Suprapubic skin (tissue), 4 donors: ENCODE data around the gene GOSR2.

Source experiments
- POLR2A ChIP-seq, 2 donors: fragments of 450-650 bp; IDR thresholded peaks; one replicate each; pipeline ENCODE4 v1.6.1; 2017; ENCODE audit warnings: antibody characterized with exemption in 2 of 2, mild to moderate bottlenecking in 2 of 2, moderate library complexity in 2 of 2
- POLR2AphosphoS5 ChIP-seq, 3 donors: sonication (generic); formaldehyde crosslinking; IDR thresholded peaks; one replicate each; pipeline ENCODE4 v1.6.1; 2017; ENCODE audit warnings: antibody characterized with exemption in 3 of 3
- TF ChIP-seq, protein P1 (sequence below), 2 donors: fragments of 200-600 bp in 1 of 2; fragments of 450-650 bp in 1 of 2; sonication (generic) in 1 of 2; IDR thresholded peaks; one replicate each; pipeline ENCODE4 v1.5.1; 2016 to 2019; ENCODE audit warnings: antibody characterized with exemption in 2 of 2, mild to moderate bottlenecking in 1 of 2, moderate library complexity in 1 of 2

DNA sequence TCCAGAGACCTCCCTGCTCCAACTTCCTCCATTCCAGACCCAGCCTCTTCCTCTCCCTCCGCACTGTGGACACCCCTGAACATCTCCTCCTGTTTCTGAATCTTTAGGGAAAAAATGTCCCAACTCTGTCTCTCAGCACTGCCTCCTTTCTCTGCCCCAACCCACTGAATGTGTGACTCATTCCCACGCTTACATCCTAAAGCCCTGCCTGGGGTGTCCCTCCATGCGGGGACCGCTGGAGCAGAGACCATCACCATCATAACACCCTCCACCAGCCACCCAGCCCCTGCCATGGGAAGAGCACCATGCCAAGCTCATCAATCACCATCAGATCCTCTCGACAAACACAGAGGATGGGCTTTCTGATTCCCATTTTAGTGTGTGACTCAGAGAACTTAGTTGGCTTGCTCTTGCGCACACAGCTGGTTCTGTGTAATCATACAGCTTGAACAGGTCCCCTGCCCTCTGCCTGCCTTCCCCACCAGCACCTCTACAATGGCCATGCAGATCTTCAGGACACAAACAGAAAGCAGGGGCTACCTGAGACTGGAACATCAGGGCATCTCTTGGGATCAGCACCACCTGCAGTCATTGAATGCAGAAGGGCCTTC is 45.4 kb downstream of the GOSR2 start:
- TF ChIP-seq, protein P1, sequence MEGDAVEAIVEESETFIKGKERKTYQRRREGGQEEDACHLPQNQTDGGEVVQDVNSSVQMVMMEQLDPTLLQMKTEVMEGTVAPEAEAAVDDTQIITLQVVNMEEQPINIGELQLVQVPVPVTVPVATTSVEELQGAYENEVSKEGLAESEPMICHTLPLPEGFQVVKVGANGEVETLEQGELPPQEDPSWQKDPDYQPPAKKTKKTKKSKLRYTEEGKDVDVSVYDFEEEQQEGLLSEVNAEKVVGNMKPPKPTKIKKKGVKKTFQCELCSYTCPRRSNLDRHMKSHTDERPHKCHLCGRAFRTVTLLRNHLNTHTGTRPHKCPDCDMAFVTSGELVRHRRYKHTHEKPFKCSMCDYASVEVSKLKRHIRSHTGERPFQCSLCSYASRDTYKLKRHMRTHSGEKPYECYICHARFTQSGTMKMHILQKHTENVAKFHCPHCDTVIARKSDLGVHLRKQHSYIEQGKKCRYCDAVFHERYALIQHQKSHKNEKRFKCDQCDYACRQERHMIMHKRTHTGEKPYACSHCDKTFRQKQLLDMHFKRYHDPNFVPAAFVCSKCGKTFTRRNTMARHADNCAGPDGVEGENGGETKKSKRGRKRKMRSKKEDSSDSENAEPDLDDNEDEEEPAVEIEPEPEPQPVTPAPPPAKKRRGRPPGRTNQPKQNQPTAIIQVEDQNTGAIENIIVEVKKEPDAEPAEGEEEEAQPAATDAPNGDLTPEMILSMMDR (IDR thresholded peaks at IDR 0.05) = no peak
- TF ChIP-seq POLR2AphosphoS5 (IDR thresholded peaks at IDR 0.05) = no peak
- no peak for TF ChIP-seq POLR2A (IDR thresholded peaks at IDR 0.05)
